ENCODE data around the gene CENPE.

CENPE gene

GRCh38 chr4:103074744-103075434 is 123.3 kb downstream of the CENPE start:
- H3K27ac ChIP-seq (ENCODE audit: low read depth, low read length): no peak overlapping the region
- H3K36me3 ChIP-seq (ENCODE audit: insufficient read depth, low read length): no peaks in the 10 kb centered on the region
- no peaks in the 10 kb centered on the region for H3K9me3 ChIP-seq (ENCODE audit: low read length)
- H3K4me1 ChIP-seq (ENCODE audit: insufficient read depth, low read length): peaks cover 7% of the 10 kb centered on the region
- H3K4me3 ChIP-seq (ENCODE audit: low read depth in 1 of 2, low read length in 2 of 2): peak overlapping the region in 1 of 2 donors; percentile 79
- no peaks in the 10 kb centered on the region for H3K27me3 ChIP-seq (ENCODE audit: control insufficient read depth in 1 of 2, insufficient read depth in 2 of 2, low read length in 2 of 2)
- no peak overlapping the region for H3K9ac ChIP-seq (ENCODE audit: low read length)

DNA sequence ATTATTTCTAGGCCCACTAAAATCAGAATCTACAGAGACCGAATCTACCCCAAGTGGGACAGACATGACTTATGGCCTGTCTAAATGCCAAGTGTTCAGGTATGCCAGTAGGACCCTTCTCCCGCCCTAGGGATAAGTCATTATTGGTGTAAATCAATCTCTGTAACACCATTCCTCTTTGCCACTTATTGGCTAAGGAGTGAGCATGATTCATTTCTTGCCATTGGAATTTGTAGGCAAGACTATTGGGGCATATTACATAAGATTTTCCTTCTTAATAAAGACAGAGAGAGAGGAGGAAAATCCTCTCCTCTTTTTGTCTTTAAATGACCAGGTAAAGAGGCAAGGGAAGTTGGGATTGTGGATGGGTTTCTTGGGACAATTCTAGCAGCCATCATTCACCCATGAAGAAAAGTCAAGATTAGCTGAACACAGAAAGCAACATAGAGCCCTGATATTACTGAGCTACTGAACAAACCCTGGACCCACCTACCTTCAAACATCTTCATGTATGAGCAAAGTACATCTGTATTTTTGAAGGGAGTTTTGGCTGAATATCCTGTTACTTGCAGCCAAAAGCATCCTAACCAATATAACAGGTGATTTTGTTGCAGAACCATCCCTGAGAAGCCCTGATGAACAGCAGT is 124.2 kb downstream of the CENPE start:
- Histone ChIP-seq H3K9ac (ENCODE audit: low read length) (no peak overlapping the region), H3K36me3 (ENCODE audit: insufficient read depth, low read length) (no peaks in the 10 kb centered on the region), H3K27me3 (ENCODE audit: control insufficient read depth in 1 of 2, insufficient read depth in 2 of 2, low read length in 2 of 2) (no peaks in the 10 kb centered on the region), H3K27ac (ENCODE audit: low read depth, low read length) (no peak overlapping the region), H3K9me3 (ENCODE audit: low read length) (no peaks in the 10 kb centered on the region), H3K4me3 (ENCODE audit: low read depth in 1 of 2, low read length in 2 of 2) (no peak overlapping the region), H3K4me1 (ENCODE audit: insufficient read depth, low read length) (peaks cover 7% of the 10 kb centered on the region)

- Histone ChIP-seq H3K9ac (ENCODE audit: low read length) (no peak overlapping the region), H3K36me3 (ENCODE audit: insufficient read depth, low read length) (no peaks in the 10 kb centered on the region), H3K4me3 (ENCODE audit: low read depth in 1 of 2, low read length in 2 of 2) (no peak overlapping the region), H3K27ac (ENCODE audit: low read depth, low read length) (no peak overlapping the region), H3K9me3 (ENCODE audit: low read length) (no peaks in the 10 kb centered on the region), H3K4me1 (ENCODE audit: insufficient read depth, low read length) (no peaks in the 10 kb centered on the region), H3K27me3 (ENCODE audit: control insufficient read depth in 1 of 2, insufficient read depth in 2 of 2, low read length in 2 of 2) (no peaks in the 10 kb centered on the region)
Observed at GRCh38 chr4:103067841-103068547, 130.1 kb downstream of the CENPE start.

- no peak overlapping the region for H3K27ac ChIP-seq (ENCODE audit: low read depth, low read length)
- H3K4me1 ChIP-seq (ENCODE audit: insufficient read depth, low read length): no peaks in the 10 kb centered on the region
- H3K27me3 ChIP-seq (ENCODE audit: control insufficient read depth in 1 of 2, insufficient read depth in 2 of 2, low read length in 2 of 2): no peaks in the 10 kb centered on the region
- H3K36me3 ChIP-seq (ENCODE audit: insufficient read depth, low read length): no peaks in the 10 kb centered on the region
- no peaks in the 10 kb centered on the region for H3K9me3 ChIP-seq (ENCODE audit: low read length)
- H3K9ac ChIP-seq (ENCODE audit: low read length): no peak overlapping the region
- no peak overlapping the region for H3K4me3 ChIP-seq (ENCODE audit: low read depth in 1 of 2, low read length in 2 of 2)
Observed at GRCh38 chr4:103060453-103061148, 137.5 kb downstream of the CENPE start.

All from muscle layer of colon (tissue), 2 donors.